GM12801 (cell line): Measurements from ENCODE around the gene FOCAD.

Source experiments
- TF ChIP-seq, protein P1 (sequence below): IDR thresholded peaks from one replicate; pipeline ENCODE4 v1.5.1; 2011; ENCODE audit warnings: control low read depth; ENCODE audit not compliant: insufficient read length; ENCODE audit errors: extremely low read depth

FOCAD gene

DNA sequence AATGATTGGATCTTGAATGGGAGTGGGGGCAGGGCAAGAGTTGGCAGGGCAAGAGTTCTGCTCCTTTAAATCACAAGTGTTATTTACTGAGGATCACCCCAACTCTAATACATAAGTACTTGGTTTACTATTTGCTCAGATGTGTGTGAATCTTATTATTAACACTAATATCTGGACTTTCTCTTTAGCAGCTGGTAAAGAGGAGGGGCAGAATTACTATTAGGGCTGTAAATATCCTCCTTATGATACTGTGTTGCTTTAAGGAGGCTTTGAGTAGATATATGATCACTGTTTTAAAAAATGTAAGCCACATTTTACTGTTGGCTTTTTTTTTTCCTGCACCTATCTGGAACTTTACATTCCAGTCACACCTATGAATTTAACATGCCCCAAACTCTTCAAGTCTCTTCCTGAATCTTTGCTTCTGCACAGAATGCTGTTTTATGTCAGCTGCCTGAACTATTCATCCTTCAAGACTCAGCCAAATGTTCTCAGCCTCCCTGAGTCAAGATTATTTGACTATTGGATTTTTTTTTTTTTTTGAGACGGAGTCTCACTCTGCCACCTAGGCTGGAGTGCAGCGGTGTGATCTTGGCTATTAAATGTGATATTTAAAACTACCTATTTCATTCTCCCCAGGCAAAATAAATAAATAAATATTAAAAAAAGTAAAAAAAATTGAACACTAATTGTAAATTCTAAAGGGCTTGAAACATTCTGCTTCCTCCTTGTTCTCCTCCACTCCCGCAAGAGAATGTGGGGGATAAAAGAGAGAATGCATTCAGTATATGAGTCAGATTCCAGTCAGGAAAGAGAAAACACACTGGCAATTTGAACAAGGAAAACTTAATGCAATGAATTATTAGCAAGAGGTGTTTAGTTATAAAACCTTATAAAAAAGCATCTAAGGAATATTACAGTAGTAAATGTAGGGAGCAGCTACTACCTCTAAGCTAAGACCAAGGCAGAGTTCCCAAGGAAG lies 99.3 kb downstream of the FOCAD start:
- TF ChIP-seq, protein P1, sequence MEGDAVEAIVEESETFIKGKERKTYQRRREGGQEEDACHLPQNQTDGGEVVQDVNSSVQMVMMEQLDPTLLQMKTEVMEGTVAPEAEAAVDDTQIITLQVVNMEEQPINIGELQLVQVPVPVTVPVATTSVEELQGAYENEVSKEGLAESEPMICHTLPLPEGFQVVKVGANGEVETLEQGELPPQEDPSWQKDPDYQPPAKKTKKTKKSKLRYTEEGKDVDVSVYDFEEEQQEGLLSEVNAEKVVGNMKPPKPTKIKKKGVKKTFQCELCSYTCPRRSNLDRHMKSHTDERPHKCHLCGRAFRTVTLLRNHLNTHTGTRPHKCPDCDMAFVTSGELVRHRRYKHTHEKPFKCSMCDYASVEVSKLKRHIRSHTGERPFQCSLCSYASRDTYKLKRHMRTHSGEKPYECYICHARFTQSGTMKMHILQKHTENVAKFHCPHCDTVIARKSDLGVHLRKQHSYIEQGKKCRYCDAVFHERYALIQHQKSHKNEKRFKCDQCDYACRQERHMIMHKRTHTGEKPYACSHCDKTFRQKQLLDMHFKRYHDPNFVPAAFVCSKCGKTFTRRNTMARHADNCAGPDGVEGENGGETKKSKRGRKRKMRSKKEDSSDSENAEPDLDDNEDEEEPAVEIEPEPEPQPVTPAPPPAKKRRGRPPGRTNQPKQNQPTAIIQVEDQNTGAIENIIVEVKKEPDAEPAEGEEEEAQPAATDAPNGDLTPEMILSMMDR: no peak

DNA sequence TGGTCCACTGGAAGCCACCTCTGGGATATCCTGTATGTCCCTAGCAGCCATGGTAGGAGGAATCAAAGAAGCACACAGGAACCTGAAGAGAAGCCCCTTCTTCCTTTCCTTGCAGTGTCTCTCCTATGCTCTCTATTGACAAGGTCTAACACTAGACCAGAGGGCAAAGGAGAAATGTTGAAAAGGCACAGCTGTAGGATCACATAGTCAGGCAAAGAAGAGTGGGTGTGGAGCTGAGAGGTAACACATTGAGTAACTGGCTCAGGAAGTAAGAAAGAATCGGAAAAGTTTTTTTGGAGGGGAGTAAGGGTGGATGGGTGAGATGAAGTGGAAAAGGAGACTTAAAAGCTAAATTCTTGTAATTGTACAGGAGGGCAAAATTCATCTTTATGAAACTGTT lies 100.1 kb downstream of the FOCAD start:
- TF ChIP-seq, protein P1: no peak

DNA sequence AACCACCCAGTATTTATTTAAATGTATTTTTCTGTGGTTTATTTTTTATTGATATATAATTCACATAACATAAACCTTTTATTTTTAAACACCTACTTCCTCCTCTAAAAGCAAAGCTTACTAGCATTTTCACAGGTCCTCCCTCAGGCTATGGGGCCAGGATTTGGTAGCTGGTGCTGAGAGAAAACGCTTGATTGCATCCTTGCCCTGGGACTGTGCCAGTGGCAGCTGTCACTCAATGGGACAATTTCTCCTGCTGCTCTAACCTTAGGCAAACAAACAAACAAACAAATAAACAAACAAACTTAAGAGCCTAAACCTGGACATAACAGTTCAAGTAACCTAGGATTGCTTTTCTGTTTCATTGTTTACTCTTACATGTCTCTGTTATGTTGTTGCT lies 102.7 kb downstream of the FOCAD start:
- TF ChIP-seq, protein P1: no peak

DNA sequence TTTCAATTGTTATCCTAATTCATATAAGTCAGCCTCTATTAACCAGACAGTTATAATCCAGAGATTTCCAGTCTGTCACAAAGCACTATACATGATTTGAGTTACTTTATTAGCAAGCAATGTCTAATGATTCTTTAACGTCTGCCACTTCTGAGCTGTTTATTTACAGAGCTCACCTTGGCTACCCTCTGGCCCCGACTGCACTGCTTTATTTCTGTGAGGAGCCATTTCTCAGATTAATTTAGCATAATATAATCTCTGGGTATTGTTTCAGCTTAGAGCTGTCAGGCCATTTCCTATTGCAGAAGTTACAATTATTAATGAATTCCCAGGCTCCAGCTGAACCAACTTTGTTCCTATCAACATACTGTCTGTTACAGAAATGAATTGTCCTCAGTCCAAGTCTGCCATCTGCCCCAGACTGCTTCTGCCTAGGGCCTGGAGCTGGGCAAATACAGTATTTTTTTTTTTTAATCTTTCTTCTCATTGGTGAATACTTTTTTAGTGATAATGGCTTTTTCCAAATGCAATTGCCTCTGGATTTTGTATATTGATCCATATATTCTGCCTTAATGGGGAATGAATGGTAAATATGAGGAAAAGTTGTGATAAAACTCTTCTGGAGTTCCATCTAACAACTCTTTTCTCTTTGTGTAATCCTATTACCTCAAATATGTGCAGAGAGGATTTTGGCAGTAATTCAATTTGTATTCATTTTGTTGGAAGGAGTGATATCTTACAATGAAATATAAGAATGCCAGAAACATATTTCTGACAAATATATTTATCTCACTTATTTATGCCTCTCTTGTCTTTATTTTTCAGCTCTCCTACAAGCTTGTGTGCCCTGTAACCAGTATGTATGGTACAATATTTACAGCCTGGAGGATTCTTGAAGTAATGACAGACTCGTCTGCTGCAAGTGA lies 104.7 kb downstream of the FOCAD start:
- TF ChIP-seq, protein P1: no peak

DNA sequence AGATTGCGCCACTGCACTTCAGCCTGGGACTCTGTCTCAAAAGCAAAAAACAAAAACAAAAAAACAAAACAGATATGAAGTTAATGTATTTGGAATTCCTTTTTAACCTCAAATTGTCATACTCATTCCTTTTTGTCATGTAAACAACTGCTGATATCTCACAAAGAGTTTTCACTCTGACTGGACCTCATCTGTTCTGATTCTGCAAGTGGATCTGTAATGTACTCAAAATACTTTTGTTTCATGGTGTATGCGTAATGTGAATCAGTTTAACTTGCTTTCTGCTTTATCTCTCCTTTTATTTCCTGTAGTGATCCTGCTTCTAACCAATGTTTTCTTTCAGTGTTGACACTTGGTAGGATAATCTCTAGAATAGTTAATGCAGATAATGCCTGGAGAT lies 106.7 kb downstream of the FOCAD start:
- TF ChIP-seq, protein P1: no peak

DNA sequence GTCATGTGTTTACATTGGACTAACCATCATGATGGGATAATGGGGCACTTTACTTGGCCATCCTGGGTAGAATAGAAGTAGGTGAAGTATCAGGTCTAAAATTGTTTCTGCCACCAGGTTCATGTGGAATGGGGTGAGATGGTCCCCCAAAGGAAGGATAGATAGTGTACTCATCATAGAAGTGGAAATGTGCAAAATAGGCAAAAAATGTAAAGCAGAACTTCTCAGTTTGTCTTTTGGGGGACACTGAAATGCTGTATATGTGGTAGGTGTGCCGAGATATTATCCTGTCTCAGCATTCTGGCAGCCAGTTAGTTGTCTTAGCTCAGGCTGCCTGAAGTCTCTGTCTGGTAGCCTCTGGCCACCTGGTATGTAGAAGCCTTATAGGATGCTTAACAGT lies 107.6 kb downstream of the FOCAD start:
- TF ChIP-seq, protein P1: no peak
